HG02938 (cell line): ENCODE results near the gene FAM89B.
A peak's percentile ranks its signal among the peaks of the same experiment; 100 is the strongest.

Experiments
- ATAC-seq: cut with Tn5 transposase; IDR thresholded peaks from one replicate; pipeline ENCODE4 v1.9.1; 2021; ENCODE audit warnings: mild to moderate bottlenecking, moderate library complexity; ENCODE audit not compliant: unreplicated experiment

Gene FAM89B

DNA sequence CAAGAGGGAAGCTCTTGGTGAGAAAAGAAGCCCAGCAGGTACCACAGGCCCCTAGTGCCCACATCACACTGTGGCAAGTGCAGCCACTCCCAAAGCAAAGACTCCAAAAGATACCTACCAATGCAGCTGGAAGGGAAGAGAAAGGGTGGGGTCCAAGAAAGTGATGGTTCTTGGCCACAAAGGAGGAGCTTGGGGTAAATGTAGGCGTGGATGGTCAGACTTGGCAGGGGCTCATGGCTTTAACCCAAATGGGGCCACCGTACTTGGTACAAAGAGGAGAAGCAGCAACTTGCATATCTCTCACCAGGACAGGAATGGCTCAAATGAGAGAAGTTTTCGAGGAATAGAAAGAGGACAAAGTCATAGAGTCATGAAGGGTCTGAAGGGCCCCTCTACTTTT lies 36.9 kb downstream of the FAM89B start:
- ATAC-seq: no peak

DNA sequence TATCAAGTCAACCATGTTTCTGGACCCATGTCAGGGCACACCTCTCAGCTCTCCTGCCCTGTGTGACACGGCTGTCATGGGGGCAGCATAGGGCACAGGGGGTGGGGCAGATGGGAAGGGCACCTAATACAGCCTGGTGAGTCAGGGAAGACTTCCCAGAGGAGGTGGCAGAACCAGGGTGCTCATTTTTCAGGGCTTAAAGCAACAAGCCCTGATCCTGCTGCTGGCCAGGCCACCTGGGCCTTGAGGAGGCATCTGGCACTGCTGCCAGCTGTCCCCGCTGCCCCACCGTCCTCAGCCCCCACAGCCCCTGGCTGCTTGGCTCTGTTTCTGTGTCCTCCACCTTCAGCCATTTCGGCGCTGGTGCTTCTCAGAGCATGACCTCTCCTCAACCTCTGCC lies 37.3 kb downstream of the FAM89B start:
- no peak for ATAC-seq

DNA sequence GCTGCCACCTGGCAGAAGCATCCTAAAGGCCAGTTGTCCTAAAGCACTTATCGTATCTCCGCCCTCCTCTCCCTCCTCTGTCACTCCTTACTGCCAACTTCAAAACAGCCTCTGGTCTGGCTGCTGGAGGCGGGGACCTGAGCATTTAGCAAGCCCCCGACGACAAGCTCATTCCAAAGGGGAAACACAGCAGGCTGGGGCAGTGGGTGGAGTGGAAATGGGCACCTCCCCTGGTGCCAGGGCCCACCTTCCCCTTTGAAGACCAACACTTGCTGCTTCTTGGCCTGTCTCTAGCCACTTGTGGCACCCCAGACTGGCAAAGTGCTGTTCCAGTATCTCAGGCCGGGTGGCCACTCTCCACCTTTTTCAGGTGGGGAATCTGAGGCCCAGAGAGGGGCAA lies 38.1 kb downstream of the FAM89B start:
- no peak for ATAC-seq

DNA sequence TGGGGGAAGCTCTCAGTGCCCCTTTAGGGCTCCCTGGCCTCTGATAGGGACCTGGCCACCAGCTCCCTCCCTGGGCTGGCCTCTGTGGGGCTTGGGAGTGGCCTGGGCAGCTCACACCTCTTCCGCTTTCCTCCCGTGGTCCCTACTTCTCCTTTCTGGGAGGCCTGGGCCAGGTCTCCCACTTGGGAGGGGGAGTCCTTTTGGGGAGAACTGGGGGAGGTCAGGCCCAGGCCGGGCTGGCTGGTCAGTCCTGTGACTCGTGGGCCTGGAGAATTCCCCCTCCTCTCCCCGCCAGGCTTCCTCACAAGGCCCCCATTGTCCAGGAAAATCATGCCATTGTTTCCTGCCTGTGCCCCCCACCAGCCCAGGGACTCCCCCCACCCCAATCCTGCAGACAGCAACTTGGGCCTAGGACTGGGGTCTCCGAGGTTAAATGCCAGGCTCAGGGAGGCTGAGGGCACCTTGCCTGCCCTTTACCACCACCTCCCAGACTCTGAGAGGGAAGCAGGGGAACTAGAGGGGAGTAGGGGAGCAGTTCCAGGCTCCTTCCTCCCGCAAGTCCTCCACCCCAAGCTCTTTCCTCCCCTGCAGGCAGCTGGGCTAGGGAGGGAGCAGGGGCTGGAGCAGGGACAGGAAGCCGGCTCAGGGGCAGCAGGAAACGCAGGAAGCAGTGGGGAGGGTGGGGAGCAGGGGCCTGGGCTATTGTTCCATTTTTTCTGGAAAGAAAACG lies 38.9 kb downstream of the FAM89B start:
- ATAC-seq: no peak

DNA sequence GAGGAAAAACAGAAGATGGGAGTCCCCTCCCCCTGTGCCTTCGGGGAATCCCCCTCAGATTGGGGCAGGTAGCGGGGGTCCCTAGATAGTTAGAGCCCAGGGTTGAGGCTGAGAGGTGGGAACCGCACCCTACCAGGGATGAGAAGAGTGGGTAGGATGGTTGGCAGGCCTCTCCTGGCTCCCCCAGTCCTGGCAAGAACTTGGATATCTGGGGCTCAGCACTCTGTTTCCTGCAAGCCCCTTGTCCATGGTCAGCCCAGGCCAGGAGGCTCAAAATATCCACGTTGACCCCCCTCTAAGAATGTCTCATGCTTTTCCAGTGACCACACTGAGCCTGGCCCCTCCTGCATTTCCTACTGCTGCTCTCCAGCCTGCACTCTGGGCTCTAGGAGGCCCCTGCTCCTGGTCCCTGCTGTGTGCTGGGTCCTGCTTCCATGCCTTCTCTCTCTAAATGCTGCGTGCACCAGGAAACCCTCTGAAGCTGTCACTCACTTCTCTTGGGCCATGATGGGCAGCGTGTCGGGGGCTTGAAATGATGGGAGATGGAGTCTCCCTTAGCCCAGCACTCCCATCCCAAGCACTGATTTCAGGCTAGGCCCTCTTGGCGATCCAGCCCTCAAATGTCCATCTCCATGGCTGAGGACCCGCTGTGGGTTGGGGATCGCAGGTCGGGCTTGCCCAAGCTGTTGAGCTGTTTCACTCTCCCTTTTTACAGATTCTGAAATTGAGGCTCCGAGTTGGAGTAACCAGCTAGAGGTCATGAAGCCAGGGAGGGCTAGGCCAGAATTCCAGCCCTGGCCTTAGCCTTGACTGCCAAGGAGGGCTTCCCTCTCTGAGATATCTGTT lies 39.6 kb downstream of the FAM89B start:
- no peak for ATAC-seq

DNA sequence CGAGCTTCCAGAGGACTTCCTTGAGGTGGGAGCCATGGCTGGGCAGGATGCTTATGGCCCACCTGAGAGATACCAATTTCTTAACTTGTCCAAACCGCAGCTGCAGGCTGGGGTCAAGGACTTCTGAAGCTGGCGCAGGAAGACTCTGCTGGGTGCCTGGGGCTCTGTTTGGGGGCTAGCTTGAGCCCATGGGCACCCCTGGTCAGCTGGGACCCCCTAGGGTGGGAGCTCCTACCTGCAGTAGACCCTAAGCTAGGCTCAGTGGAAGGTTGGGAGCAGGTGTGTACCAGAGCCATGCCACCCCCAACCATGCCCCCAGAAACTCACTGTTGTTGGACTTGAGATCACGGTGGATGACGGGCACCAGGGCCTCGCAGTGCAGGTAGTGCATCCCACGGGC lies 40.4 kb downstream of the FAM89B start:
- no peak for ATAC-seq

DNA sequence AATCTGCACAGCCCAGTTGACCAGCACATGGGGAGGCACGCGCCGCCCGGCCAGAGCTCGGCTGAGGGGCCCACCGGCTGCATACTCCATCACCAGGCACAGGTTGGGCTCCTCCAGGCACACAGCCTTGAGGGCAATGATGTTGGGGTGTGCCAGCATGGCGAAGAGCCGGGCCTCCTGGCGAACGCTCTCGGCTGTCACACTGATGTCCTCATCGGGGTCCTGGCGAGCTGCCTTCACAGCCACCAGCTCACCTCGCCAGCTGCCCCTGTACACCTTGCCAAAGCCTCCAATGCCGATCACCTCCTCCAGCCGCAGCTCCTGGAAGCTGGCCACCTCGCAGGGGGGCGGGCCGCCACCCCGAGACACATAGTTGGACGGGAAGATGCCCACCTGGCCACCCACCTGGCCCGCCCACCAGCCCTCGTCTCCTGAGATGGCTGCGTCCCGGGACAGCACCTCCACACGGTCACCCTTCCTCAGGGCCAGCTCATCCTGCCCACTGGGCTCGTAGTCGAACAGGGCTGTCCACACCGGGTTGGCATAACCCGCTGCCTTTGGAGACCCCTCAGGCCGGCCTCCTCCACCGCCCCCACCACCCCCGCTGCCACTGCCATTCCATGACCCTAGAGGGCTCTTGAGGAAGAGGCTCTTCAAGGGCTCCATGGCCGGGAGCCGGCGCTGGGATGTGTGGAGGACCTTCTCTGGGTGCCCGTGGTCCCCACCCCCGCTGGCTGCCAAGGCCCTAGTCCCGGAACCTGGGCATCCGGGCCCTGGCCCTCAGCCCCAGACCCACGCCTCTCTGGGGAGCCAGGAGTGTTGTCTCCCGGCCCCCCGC lies 41.0 kb downstream of the FAM89B start:
- no peak for ATAC-seq

DNA sequence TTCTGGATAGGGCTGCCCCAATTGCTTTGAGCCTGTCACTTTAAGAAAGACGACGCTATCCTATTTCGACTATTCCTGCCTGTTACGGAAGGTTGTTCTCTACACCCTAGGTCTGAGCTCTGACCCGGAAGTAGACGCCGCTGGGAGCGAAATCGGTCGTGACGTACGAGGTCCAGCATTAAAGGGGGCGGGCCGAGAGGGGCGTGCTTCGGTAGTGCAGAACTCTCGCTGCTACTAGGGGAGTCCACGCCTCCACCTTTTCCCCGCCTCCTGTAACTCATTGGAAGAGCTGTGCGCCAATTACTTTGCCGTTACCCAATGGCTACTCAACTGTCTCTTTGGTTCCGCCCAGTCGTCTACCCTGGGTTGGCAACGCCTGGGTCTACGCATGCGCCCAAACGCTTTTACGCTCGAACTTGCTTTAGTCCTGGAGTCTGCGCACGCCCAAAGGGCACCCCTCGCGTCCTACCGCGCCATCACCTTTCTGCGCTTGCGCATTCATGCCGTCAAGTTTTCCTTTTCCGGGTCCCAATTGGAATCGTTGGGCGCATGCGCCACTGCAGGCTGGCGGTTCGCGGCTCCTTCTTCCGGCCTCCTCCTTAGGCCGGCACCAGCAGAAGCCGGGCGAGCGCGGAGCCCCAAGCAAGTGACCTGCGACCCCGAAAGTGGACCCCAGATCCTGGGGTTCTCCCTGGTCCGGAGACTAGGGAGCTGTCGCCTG lies 43.1 kb downstream of the FAM89B start, which contains the start of gene PCNX3:
Gene PCNX3, plus strand, starts transcription at position 548 of the 721 bp plus-strand sequence. CDS start 536 bp downstream, outside the sequence.
- peak; percentile 83 for ATAC-seq

DNA sequence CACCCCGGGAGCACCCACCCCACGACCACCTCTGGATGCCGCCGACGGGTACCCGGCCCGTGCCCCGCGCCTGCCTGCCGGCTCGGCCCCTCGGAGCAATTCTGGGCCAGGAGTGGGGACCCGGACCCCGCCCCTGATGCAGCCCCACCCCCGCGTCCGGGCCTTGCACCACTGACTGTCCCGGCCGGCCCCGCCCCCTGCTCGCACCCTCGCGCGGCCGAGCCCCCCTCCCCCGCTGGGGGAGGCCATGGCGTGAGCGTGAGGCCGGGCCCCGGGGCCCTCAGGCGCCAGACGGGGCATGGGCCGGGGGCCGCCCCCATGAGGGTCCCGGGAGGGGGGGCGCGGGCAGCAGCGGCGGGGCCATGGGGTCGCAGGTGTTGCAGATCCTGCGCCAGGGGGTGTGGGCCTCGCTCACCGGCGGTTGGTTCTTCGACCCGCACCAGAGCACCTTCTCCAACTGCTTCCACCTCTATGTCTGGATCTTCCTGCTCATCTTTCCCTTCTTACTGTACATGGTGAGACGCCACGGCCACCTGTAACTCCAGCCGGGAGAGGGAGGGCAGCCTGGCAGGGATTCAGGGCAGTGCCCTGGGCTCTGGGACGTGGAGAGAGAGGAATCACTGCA lies 43.7 kb downstream of the FAM89B start:
- ATAC-seq: peak; percentile 1

DNA sequence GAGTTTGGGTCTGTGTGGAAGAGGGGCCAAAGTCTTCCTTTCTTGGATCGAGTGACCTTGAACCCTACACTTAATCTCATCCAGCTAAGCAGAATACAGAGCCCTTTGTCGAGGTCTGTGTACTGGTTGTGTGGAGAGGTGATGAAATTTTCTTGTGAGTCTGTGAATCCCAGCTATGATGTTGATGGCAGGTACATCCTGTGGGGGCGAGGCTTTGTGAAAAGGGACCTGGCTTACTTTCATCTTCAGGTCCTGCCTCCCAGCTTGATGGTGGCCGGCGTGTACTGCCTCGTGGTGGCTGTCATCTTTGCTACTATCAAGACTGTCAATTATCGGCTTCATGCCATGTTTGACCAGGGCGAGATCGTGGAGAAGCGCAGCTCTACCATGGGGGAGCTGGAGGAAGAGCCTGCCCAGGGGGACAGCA lies 44.2 kb downstream of the FAM89B start:
- ATAC-seq: no peak

DNA sequence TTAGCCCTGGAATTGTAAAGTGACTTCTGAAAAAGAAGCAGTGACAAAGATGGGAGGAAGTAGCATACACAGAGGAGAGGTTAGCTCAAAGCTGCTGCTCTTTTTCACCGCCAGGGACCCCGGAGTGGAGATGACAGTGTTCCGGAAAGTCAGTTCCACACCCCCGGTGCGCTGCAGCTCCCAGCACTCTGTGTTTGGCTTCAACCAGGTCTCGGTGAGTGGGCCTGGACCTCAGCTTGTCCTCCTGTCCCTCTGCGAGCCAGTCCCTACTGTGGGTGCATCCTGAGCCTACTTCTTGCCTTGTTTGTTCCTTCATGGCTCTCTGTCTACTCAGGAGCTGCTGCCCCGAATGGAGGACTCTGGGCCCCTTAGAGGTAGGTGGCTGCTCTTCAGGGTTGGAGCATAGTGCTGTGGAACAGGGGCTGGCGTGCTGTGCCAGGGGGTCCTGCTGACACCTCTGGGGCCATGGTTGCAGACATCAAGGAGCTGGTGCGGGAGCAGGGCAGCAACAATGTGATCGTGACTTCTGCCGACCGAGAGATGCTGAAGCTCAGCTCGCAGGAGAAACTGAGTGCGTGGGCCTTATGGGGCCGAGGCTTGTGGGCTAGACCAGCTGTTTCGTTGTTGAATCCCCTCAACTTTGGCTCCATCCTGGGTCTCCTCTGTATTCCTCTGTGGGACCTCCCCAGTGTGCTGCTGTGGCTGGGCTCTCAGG lies 45.0 kb downstream of the FAM89B start:
- no peak for ATAC-seq

DNA sequence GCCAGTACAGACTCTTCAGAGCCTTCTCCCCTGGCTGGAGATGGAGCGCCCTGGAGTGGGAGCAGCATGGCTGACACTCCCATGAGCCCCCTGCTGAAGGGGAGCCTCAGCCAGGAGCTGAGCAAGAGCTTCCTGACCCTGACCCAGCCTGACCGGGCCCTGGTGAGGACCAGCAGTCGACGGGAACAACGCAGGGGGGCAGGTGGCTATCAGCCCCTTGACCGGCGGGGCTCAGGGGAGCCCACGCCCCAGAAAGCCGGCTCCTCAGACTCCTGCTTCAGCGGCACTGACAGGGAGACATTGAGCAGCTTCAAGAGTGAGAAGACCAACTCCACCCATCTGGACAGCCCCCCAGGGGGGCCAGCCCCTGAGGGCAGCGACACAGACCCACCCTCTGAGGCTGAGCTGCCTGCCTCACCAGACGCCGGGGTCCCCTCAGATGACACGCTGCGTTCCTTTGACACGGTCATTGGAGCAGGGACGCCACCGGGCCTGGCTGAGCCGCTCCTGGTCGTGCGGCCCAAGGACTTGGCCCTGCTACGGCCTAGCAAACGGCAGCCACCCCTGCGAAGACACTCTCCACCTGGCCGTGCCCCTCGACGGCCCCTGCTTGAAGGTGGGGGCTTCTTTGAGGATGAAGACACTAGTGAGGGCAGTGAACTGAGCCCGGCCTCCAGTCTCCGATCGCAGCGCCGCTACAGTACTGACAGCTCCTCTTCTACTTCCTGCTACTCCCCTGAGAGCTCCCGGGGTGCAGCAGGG lies 45.8 kb downstream of the FAM89B start:
- no peak for ATAC-seq

DNA sequence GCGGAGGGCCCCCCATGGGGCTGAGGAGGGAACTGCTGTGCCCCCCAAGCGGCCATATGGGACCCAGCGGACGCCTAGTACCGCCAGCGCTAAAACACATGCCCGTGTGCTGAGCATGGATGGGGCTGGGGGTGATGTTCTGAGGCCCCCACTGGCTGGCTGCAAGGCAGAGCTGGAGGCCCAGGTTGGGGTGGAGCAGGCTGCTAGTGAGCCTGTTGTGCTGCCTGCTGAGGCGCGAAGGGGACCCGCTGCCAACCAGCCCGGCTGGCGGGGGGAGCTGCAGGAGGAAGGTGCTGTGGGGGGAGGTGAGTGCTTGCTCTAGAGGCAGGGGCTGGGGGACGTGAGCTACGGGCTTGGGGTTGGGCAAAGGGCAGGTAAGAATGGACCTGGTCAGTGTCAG lies 46.4 kb downstream of the FAM89B start:
- no peak for ATAC-seq

DNA sequence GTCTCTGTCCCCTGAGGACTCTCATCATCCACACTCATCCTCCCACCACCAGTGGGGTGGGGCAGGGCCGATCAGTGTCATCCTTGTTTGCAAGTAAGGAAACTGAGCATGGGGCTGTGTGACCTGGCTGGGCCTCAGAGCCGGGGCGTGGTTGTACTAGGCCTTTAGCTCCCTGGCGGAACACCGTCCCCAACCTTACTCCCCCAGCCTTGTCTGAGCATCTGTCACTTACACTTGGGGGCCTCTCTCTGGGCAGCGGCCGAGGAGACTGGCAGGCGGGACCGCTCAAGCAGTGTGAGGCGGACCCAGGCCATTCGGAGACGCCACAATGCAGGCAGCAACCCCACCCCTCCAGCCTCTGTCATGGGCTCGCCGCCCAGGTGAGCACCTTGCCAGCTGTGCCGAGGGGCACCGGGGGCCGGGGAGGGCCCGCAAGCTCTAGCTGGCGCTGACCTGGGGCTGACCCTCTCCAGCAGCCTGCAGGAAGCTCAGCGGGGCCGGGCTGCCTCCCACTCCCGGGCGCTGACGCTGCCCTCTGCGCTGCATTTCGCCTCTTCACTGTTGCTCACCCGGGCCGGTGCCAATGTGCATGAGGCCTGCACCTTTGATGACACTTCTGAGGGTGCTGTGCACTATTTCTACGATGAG lies 47.1 kb downstream of the FAM89B start:
- no peak for ATAC-seq

DNA sequence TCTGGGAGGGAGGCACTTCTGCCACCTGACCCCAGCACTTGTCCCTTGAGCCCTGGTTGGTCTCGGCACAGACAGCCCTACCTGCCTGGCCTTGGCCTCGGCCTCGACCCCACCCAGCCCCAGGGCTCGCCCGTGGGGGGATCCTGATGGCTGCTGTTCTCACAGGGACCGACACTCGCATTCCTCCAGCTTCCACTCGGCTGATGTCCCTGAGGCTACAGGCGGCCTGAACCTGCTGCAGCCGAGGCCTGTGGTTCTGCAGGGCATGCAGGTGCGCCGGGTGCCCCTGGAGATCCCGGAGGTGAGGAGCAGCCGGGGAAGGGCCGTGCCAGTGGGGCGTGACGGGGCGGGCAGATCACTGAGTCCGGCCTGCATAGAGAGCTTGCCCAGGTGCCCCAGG lies 48.3 kb downstream of the FAM89B start:
- no peak for ATAC-seq

DNA sequence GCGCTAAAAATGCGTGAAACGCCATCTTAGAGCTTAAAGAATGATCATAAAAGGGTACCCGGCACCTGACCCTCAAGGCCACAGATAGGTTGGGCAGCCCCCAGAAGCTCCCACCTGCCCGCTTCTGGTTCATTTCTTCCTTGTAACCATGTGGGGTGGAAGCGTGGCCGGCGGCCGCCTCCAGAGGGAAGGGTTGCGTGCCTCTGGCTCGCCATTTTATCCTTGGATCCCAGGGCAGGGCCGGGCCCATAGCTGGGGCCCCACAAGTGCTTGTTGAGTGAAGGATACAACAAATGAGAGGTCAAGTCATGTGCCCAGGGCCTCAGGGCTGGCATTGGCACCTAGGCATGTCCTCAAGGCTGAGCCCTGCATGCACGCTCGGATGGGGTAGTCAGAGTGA lies 49.1 kb downstream of the FAM89B start:
- no peak for ATAC-seq

DNA sequence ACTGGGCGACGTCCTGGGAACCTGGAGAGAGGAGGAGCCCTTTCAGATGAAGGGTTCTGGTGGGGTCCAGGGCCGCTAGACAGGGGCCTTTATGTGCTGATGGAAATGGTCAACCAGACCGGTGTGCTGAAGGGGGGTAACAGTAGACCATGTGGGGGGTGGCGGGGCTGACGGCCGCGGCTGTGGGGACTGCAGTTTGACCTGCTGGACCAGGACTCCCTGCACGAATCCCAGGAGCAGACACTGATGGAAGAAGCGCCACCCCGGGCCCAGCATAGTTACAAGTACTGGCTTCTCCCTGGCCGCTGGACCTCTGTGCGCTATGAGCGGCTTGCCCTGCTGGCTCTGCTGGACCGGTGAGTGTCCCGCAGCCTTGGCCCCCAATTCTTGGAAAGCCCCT lies 49.7 kb downstream of the FAM89B start:
- ATAC-seq: no peak

DNA sequence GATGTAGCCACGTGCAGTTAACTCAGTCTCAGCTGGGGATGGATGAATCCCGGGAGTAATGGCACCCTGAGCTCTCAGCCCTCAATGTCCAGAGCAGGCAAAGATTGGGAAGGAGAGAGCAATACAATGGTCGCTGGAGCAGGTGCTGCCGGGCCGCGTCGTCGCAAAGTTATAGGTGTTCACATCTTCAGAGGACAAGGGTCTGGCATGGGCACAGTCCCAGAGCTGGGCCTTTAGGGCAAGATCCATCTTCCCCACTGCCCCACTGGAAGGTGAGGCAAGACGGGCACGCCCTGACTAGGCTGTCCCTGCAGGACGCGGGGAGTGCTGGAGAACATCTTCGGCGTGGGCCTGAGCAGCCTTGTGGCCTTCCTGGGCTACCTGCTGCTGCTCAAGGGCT lies 50.8 kb downstream of the FAM89B start:
- ATAC-seq: no peak
